HCT116 (cell line): ENCODE results near the gene PACS2. TPM values are rescaled to one million over a fixed set of nuclear protein-coding genes. Genes with fewer than 3 reads are reported as not detected.

ENCODE experiments used
- ATAC-seq: fragments of 200-7000 bp; cut with Tn5 transposase; 2 replicates; pipeline ENCODE4 v1.9.1; 2020; ENCODE audit warnings: mild to moderate bottlenecking, moderate library complexity
- BruUV-seq: library from RNA; stranded (reverse); fragments of 400-500 nt; replicated peaks from 2 replicates; lab custom pipeline; 2021; lab: Mats Ljungman, UMichigan
- CTCF ChIA-PET: fragments of 300-600 bp; sonication (Branson Sonifier 250); formaldehyde crosslinking; loops from one replicate; lab custom pipeline; 2021; ENCODE audit warnings: antibody characterized with exemption; lab: Charles Lee
- POLR2A ChIA-PET: fragments of 300-600, 350-600 bp; sonication (Branson Sonifier 250); formaldehyde crosslinking; loops from one replicate; lab custom pipeline; 2021; ENCODE audit warnings: antibody characterized with exemption; lab: Charles Lee
- RAD21 ChIA-PET, 2 experiments: fragments of 300-600 bp; sonication (Branson Sonifier 250); formaldehyde crosslinking; loops; one replicate each; lab custom pipeline; 2023; ENCODE audit warnings: low total read pairs in 2 of 2; ENCODE audit not compliant: uncharacterized antibody in 2 of 2, unreplicated experiment in 2 of 2, low non-redundant PET in 1 of 2; lab: Charles Lee
- DNase-seq: peaks from one replicate; pipeline ENCODE4 v3.0.0-alpha.2; 2010; ENCODE audit warnings: low read depth, low spot score
- H2AFZ ChIP-seq: fragments of 200-600 bp; shearing (Covaris generic), sonication (generic); 2 replicates; pipeline ENCODE4 v1.6.1; 2017; ENCODE audit warnings: low read depth, mixed run types, mixed read lengths, antibody characterized with exemption, low read length; ENCODE audit not compliant: poor library complexity, severe bottlenecking
- H3K27ac ChIP-seq: 2 replicates; pipeline ENCODE4 v1.5.1; 2012; ENCODE audit warnings: low read depth, low read length
- H3K27me3 ChIP-seq: fragments of 200-600 bp; sonication (generic); 2 replicates; pipeline ENCODE4 v1.6.1; 2016; ENCODE audit warnings: mixed run types, low read length, mixed read lengths; ENCODE audit not compliant: insufficient read depth
- H3K36me3 ChIP-seq, 2 experiments: fragments of 200-500 bp in 1 of 2; fragments of 200-600 bp in 1 of 2; sonication (Bioruptor generic) in 1 of 2; sonication (generic) in 1 of 2; 2 replicates each; pipeline versions ENCODE4 v1.5.1 to v1.6.1; 2014 to 2016; ENCODE audit warnings: low read length in 2 of 2, inconsistent platforms in 1 of 2, mixed read lengths in 1 of 2, mixed run types in 1 of 2; ENCODE audit not compliant: insufficient read depth in 2 of 2, control insufficient read depth in 1 of 2
- H3K4me1 ChIP-seq, 2 experiments: fragments of 200-600 bp in 1 of 2; sonication (generic) in 1 of 2; 2 replicates each; pipeline versions ENCODE4 v1.5.1 to v1.6.1; 2012 to 2017; ENCODE audit warnings: low read length in 2 of 2, inconsistent platforms in 1 of 2, mild to moderate bottlenecking in 1 of 2, mixed read lengths in 1 of 2, mixed run types in 1 of 2, moderate library complexity in 1 of 2; ENCODE audit not compliant: insufficient read depth in 2 of 2, control insufficient read depth in 1 of 2
- H3K4me2 ChIP-seq: fragments of 200-600 bp; sonication (generic); 2 replicates; pipeline ENCODE4 v1.6.1; 2017; ENCODE audit warnings: mixed run types, low read length, mixed read lengths
- H3K4me3 ChIP-seq, 2 experiments: fragments of 200-600 bp in 1 of 2; sonication (generic) in 1 of 2; replicated peaks in 1 of 2; 2 replicates each; pipeline ENCODE4 v1.5.1; 2011 to 2016; ENCODE audit warnings: low read length in 2 of 2, control low read depth in 1 of 2, low read depth in 1 of 2, mild to moderate bottlenecking in 1 of 2, mixed read lengths in 1 of 2, mixed run types in 1 of 2
- H3K79me2 ChIP-seq: fragments of 200-600 bp; sonication (generic); 2 replicates; pipeline ENCODE4 v1.6.1; 2017; ENCODE audit warnings: mild to moderate bottlenecking, mixed run types, low read length, moderate library complexity, mixed read lengths; ENCODE audit not compliant: insufficient read depth
- H3K9ac ChIP-seq: fragments of 200-600 bp; sonication (generic); 2 replicates; pipeline ENCODE4 v1.6.1; 2016; ENCODE audit warnings: low read length, mixed read lengths
- H3K9me2 ChIP-seq: fragments of 200-600 bp; sonication (generic), shearing (Covaris generic); 2 replicates; pipeline ENCODE4 v1.6.1; 2017; ENCODE audit warnings: mixed run types, mild to moderate bottlenecking, moderate library complexity; ENCODE audit not compliant: insufficient read depth
- H3K9me3 ChIP-seq, 2 experiments: fragments of 200-500 bp in 1 of 2; fragments of 200-600 bp in 1 of 2; sonication (Bioruptor generic) in 1 of 2; sonication (generic) in 1 of 2; 2 replicates each; pipeline ENCODE4 v1.6.1; 2014 to 2017; ENCODE audit warnings: low read length in 2 of 2, mixed read lengths in 2 of 2, inconsistent platforms in 1 of 2, low read depth in 1 of 2, mild to moderate bottlenecking in 1 of 2, mixed run types in 1 of 2, moderate library complexity in 1 of 2; ENCODE audit not compliant: control insufficient read depth in 1 of 2, insufficient read depth in 1 of 2
- H4K20me1 ChIP-seq: fragments of 200-600 bp; sonication (generic), shearing (Covaris generic); 2 replicates; pipeline ENCODE4 v1.6.1; 2017; ENCODE audit warnings: mixed run types, mild to moderate bottlenecking, moderate library complexity; ENCODE audit not compliant: insufficient read depth
- CEBPB ChIP-seq: IDR thresholded peaks from 2 replicates; pipeline ENCODE4 v1.6.1; 2012; ENCODE audit warnings: low read depth
- ELF1 ChIP-seq: IDR thresholded peaks from 2 replicates; pipeline ENCODE4 v1.6.1; 2012; ENCODE audit warnings: low read depth, borderline replicate concordance
- EZH2phosphoT487 ChIP-seq: fragments of 200-600 bp; IDR thresholded peaks from 2 replicates; pipeline ENCODE4 v1.6.1; 2018; ENCODE audit warnings: antibody characterized with exemption, borderline replicate concordance
- FOSL1 ChIP-seq: IDR thresholded peaks from 2 replicates; pipeline ENCODE4 v1.6.1; 2012; ENCODE audit warnings: low read depth
- JUND ChIP-seq: IDR thresholded peaks from 2 replicates; pipeline ENCODE4 v1.6.1; 2012
- YY1 ChIP-seq: IDR thresholded peaks from 2 replicates; pipeline ENCODE4 v1.6.1; 2011; ENCODE audit warnings: low read length, low read depth, moderate library complexity, mild to moderate bottlenecking; ENCODE audit not compliant: insufficient replicate concordance; ENCODE audit errors: extremely low read depth
- ZFX ChIP-seq: fragments of 450-650 bp; IDR thresholded peaks from 2 replicates; pipeline ENCODE4 v1.6.1; 2017
- intact Hi-C: fragments of 100-400 bp; cut with micrococcal nuclease; formaldehyde crosslinking; loops from 2 replicates; pipeline ENCODE4 v1.10.0; 2022
- total RNA-seq: library from RNA; stranded (reverse); gene quantifications from one replicate; pipeline ENCODE4 v1.2.1, GENCODE V29; 2021; ENCODE audit not compliant: unreplicated experiment
- TF ChIP-seq, protein P1 (sequence below): IDR thresholded peaks from 2 replicates; pipeline ENCODE4 v1.6.1; 2012
- TF ChIP-seq, protein P2 (sequence below): IDR thresholded peaks from 2 replicates; pipeline ENCODE4 v1.6.1; 2012; ENCODE audit warnings: low read depth

The PACS2 gene
- total RNA-seq, 1 experiment from 2014 or later, result 75.5 TPM

DNA sequence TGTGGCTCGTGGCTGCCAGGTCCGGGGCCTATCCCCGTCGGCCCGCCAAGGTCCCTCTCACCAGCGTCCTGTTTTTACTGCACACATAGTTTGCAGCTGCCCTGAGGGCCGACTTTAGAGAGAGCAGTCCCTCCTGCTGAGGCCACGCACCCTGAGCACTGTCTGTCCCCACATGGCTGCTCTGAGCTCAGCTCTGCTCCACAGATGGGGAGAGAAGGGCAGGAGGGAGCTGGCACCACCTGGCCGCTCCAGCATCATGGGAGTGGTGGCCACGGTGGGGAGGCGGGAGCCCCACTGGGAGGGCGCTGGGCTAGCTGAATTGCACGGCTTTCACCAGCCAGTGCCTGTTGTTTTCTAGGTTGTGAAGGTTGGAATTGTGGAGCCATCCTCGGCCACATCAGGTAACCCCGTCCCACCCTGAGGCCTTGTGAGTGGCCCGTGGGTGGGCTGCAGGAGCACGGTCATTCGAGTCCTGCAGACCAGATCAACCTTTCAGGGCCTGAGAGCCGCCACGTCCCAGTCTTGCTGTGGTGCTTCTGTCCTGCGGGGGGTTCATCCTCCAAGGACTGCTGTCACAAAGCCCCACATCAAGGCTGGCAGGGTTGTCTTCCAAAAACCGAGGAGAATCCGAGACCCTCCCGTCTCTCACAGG, 76.4 kb downstream of the PACS2 start:
- intact Hi-C loops, result no loop called here
- ChIA-PET RAD21 (no interaction called here), POLR2A (no interaction called here)
- no peak overlapping the region for H3K9ac ChIP-seq
- no peaks in the 10 kb centered on the region for H3K36me3 ChIP-seq
- BruUV-seq, result no TSS peak
- no peaks in the 10 kb centered on the region for H3K9me2 ChIP-seq
- no peaks in the 10 kb centered on the region for H3K27me3 ChIP-seq
- no peak overlapping the region for H3K4me2 ChIP-seq
- no peaks in the 10 kb centered on the region for H3K79me2 ChIP-seq
- H3K4me1 ChIP-seq, result peaks cover 0 to under 1% of the 10 kb centered on the region in 2 experiments; a peak in 1 of 4 replicates
- no peaks in the 10 kb centered on the region for H3K9me3 ChIP-seq
- no peak overlapping the region for H3K27ac ChIP-seq
- H4K20me1 ChIP-seq, result no peaks in the 10 kb centered on the region
- no peak for DNase-seq
- H2AFZ ChIP-seq, result no peak overlapping the region
- TF ChIP-seq CEBPB (no peak), ELF1 (no peak), EZH2phosphoT487 (no peak)
- TF ChIP-seq, protein P1, sequence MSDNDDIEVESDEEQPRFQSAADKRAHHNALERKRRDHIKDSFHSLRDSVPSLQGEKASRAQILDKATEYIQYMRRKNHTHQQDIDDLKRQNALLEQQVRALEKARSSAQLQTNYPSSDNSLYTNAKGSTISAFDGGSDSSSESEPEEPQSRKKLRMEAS, result no peak
- TF ChIP-seq, all 23 proteins: peak for 0
- H3K4me3 ChIP-seq, result no peak overlapping the region
- ATAC-seq, result no peak
- CTCF ChIA-PET, result no interaction called here

DNA sequence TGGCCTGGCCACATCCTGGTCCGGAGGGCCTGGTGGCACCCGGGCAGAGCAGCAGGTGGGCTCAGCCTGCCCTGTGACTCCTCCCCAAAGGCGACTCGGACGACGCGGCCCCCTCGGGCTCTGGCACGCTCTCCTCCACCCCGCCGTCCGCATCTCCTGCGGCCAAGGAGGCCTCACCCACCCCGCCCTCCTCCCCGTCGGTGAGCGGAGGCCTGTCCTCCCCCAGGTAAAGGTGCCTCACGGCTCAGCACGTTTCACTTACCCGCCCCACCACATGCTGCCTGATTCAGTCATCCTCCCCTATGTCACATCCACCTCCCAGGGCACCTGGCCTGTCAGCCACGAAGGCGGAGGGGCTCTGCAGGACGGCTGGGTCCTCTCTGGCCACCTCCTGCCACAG, 77.0 kb downstream of the PACS2 start:
- Histone ChIP-seq H3K27ac (no peak overlapping the region), H3K9ac (no peak overlapping the region), H3K36me3 (no peaks in the 10 kb centered on the region), H2AFZ (no peak overlapping the region), H3K4me3 (no peak overlapping the region), H4K20me1 (no peaks in the 10 kb centered on the region), H3K4me2 (no peak overlapping the region), H3K9me2 (no peaks in the 10 kb centered on the region), H3K9me3 (no peaks in the 10 kb centered on the region), H3K4me1 (peaks cover 4 to 7% of the 10 kb centered on the region in 2 experiments; a peak in 3 of 4 replicates), H3K27me3 (no peaks in the 10 kb centered on the region), H3K79me2 (no peaks in the 10 kb centered on the region)
- DNase-seq (no peak), ATAC-seq (no peak)
- TF ChIP-seq YY1, result no peak
- TF ChIP-seq JUND, result no peak
- TF ChIP-seq, protein P2, sequence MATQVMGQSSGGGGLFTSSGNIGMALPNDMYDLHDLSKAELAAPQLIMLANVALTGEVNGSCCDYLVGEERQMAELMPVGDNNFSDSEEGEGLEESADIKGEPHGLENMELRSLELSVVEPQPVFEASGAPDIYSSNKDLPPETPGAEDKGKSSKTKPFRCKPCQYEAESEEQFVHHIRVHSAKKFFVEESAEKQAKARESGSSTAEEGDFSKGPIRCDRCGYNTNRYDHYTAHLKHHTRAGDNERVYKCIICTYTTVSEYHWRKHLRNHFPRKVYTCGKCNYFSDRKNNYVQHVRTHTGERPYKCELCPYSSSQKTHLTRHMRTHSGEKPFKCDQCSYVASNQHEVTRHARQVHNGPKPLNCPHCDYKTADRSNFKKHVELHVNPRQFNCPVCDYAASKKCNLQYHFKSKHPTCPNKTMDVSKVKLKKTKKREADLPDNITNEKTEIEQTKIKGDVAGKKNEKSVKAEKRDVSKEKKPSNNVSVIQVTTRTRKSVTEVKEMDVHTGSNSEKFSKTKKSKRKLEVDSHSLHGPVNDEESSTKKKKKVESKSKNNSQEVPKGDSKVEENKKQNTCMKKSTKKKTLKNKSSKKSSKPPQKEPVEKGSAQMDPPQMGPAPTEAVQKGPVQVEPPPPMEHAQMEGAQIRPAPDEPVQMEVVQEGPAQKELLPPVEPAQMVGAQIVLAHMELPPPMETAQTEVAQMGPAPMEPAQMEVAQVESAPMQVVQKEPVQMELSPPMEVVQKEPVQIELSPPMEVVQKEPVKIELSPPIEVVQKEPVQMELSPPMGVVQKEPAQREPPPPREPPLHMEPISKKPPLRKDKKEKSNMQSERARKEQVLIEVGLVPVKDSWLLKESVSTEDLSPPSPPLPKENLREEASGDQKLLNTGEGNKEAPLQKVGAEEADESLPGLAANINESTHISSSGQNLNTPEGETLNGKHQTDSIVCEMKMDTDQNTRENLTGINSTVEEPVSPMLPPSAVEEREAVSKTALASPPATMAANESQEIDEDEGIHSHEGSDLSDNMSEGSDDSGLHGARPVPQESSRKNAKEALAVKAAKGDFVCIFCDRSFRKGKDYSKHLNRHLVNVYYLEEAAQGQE, result no peak
- no peak for TF ChIP-seq FOSL1
- TF ChIP-seq ZFX, result no peak
- CTCF ChIA-PET, result no interaction called here
- RAD21 ChIA-PET, result no interaction called here
- POLR2A ChIA-PET, result no interaction called here
- no TSS peak for BruUV-seq
- intact Hi-C loops, result no loop called here
